Measurements from ENCODE around the gene EFCAB8.

The EFCAB8 gene

GRCh38 chr20:33009214-33010132, 150.8 kb downstream of the EFCAB8 start:
- no peak for ATAC-seq

- no peak for ATAC-seq
Observed at GRCh38 chr20:33010133-33010504, 151.4 kb downstream of the EFCAB8 start.

GRCh38 chr20:33010674-33011449, 152.1 kb downstream of the EFCAB8 start:
- ATAC-seq: no peak

Data from activated CD4-positive, CD25-positive, alpha-beta regulatory T cell treated with anti-CD3 and anti-CD28 coated beads, Interleukin-2, amount 50 U/mL, for 24 hours (primary cell).